Liver (tissue), 9 donors: ENCODE data around the gene ZBTB26. TPM values are rescaled to one million over a fixed set of nuclear protein-coding genes. Genes with fewer than 3 reads are reported as not detected.

ENCODE experiments used
- DNase-seq: peaks from one replicate; pipeline ENCODE4 v3.0.0-alpha.2; 2017; ENCODE audit warnings: low spot score
- H3K27ac ChIP-seq, 2 donors: one replicate each; pipeline ENCODE4 v1.7.0; 2013; ENCODE audit warnings: inconsistent platforms in 2 of 2, low read length in 2 of 2, control low read depth in 1 of 2, low read depth in 1 of 2, mild to moderate bottlenecking in 1 of 2
- H3K27me3 ChIP-seq, 4 donors: one replicate each; pipeline versions ENCODE4 v1.6.1 to v1.7.0; 2013; ENCODE audit warnings: low read length in 3 of 4, inconsistent platforms in 1 of 4, mild to moderate bottlenecking in 1 of 4, moderate library complexity in 1 of 4; ENCODE audit not compliant: control insufficient read depth in 4 of 4, insufficient read depth in 4 of 4
- H3K36me3 ChIP-seq, 4 donors: one replicate each; pipeline versions ENCODE4 v1.6.1 to v1.7.0; 2013; ENCODE audit warnings: low read length in 3 of 4, mild to moderate bottlenecking in 3 of 4, low read depth in 1 of 4, moderate library complexity in 1 of 4; ENCODE audit not compliant: control insufficient read depth in 4 of 4, insufficient read depth in 3 of 4
- H3K4me1 ChIP-seq, 4 donors: one replicate each; pipeline versions ENCODE4 v1.6.1 to v1.7.0; 2013; ENCODE audit warnings: low read length in 3 of 4, mild to moderate bottlenecking in 3 of 4, moderate library complexity in 1 of 4; ENCODE audit not compliant: control insufficient read depth in 4 of 4, insufficient read depth in 4 of 4
- H3K4me3 ChIP-seq, 3 donors: one replicate each; pipeline versions ENCODE4 v1.6.1 to v1.7.0; 2013; ENCODE audit warnings: low read length in 3 of 3, control low read depth in 1 of 3, low read depth in 1 of 3, mild to moderate bottlenecking in 1 of 3
- H3K9ac ChIP-seq, 2 donors: one replicate each; pipeline ENCODE4 v1.7.0; 2013; ENCODE audit warnings: low read length in 2 of 2, mild to moderate bottlenecking in 2 of 2, moderate library complexity in 2 of 2, control low read depth in 1 of 2, low read depth in 1 of 2
- H3K9me3 ChIP-seq, 4 donors: one replicate each; pipeline versions ENCODE4 v1.6.1 to v1.7.0; 2013; ENCODE audit warnings: low read length in 3 of 4; ENCODE audit not compliant: control insufficient read depth in 4 of 4
- EGR1 ChIP-seq, 2 donors: IDR thresholded peaks; 2 replicates each; pipeline ENCODE4 v1.6.1; 2016 to 2018; ENCODE audit warnings: antibody characterized with exemption in 2 of 2, low read depth in 2 of 2
- FOXA2 ChIP-seq: IDR thresholded peaks from 2 replicates; pipeline ENCODE4 v1.6.1; 2016; ENCODE audit warnings: antibody characterized with exemption
- GABPA ChIP-seq, 2 donors: IDR thresholded peaks in 1 of 2; conservative IDR thresholded peaks in 1 of 2; 2 replicates each; pipeline ENCODE4 v1.6.1; 2016; ENCODE audit warnings: antibody characterized with exemption in 2 of 2, mild to moderate bottlenecking in 1 of 2, moderate library complexity in 1 of 2
- HNF4A ChIP-seq, 2 donors: conservative IDR thresholded peaks; 2 replicates each; pipeline ENCODE4 v1.6.1; 2016; ENCODE audit warnings: antibody characterized with exemption in 2 of 2, mild to moderate bottlenecking in 2 of 2
- JUND ChIP-seq, 2 donors: IDR thresholded peaks; 2 replicates each; pipeline ENCODE4 v1.6.1; 2016; ENCODE audit warnings: antibody characterized with exemption in 2 of 2
- RAD21 ChIP-seq, 2 donors: IDR thresholded peaks; 2 replicates each; pipeline ENCODE4 v1.6.1; 2016; ENCODE audit warnings: antibody characterized with exemption in 2 of 2, mild to moderate bottlenecking in 2 of 2
- SP1 ChIP-seq: IDR thresholded peaks from 2 replicates; pipeline ENCODE4 v1.6.1; 2018; ENCODE audit warnings: antibody characterized with exemption, mild to moderate bottlenecking
- TAF1 ChIP-seq: conservative IDR thresholded peaks from 2 replicates; pipeline ENCODE4 v1.6.1; 2016; ENCODE audit warnings: antibody characterized with exemption, mild to moderate bottlenecking
- WGBS: extraction: QIAGEN DNeasy Blood & Tissue Kit; methylation state at CpG from one replicate; pipeline ENCODE4 v1.1.7; 2013; 5-methylcytosine and 5-hydroxymethylcytosine counted together
- polyA plus RNA-seq, 2 donors: library from polyadenylated mRNA; stranded (reverse) in 1 of 2; unstranded in 1 of 2; fragments of 200-250 nt in 1 of 2; fragments of >200 nt in 1 of 2; fragmentation: Nextera tagmentation in 1 of 2; extraction: Ambion mirVana in 1 of 2; gene quantifications; one replicate each; pipeline versions ENCODE4 v1.2.1 to v1.2.3, GENCODE V29; 2013 to 2015
- total RNA-seq, 2 donors: library from RNA; depleted of rRNA; stranded (reverse); fragments of >200 nt; gene quantifications; one replicate each; pipeline ENCODE4 v1.2.3, GENCODE V29; 2014
- TF ChIP-seq, protein P1 (sequence below): IDR thresholded peaks from 2 replicates; pipeline ENCODE4 v1.6.1; 2016; ENCODE audit warnings: antibody characterized with exemption
- TF ChIP-seq, protein P2 (sequence below): IDR thresholded peaks from 2 replicates; pipeline ENCODE4 v1.6.1; 2016; ENCODE audit warnings: antibody characterized with exemption
- TF ChIP-seq, protein P3 (sequence below): fragments of 150-350 bp; IDR thresholded peaks from 2 replicates; pipeline ENCODE4 v1.5.1; 2017; ENCODE audit warnings: improper control_type of control experiment, low read depth, low read length; ENCODE audit not compliant: missing input control
- TF ChIP-seq, protein P4 (sequence below): IDR thresholded peaks from 2 replicates; pipeline ENCODE4 v1.6.1; 2016; ENCODE audit warnings: antibody characterized with exemption, mild to moderate bottlenecking
- donor health status: healthy.
- donor health status: healthy.
- donor health status: healthy.
- donor health status: healthy.
- donor health status: healthy.

Gene ZBTB26
- total and polyA plus RNA-seq, 4 donors = 0.63 to 3.3 (median 1.3) TPM

DNA sequence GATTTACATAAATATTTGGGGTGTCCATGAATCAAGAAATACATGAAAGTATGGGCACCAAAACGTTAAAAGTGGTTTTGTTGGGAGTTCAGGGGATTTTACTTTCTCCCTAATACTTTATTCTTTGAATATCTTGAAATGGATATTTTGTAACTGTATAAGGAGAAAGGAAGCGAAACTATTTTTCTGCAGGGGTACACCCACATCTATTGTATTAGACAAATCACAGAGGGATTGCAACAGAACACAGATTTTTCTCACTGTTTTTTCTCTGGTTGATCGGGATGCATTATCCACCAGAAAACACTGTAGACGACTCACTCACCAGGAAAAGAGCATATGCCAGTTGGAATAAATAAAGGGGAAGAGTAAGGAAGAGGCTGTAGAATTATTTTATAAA, 8.3 kb upstream of the ZBTB26 start:
- no peak for DNase-seq
- H3K4me1 ChIP-seq = peaks cover 0 to 20% (median 11%) of the 10 kb centered on the region in 4 donors
- no peaks in the 10 kb centered on the region for H3K9me3 ChIP-seq
- no peak overlapping the region for H3K27ac ChIP-seq
- H3K9ac ChIP-seq = no peak overlapping the region
- no peaks in the 10 kb centered on the region for H3K27me3 ChIP-seq
- WGBS = 92% methylated on average over 4 of the region's 4 CpGs
- no peak overlapping the region for H3K4me3 ChIP-seq
- peaks cover 2 to 15% (median 7%) of the 10 kb centered on the region in 4 donors for H3K36me3 ChIP-seq
- no peak for TF ChIP-seq EGR1 (IDR thresholded peaks at IDR 0.05; ENCODE audit: low read depth in 2 of 2)
- no peak for TF ChIP-seq GABPA (IDR thresholded peaks at IDR 0.05 in 1 of 2, conservative IDR thresholded peaks at IDR 0.05 in 1 of 2)
- TF ChIP-seq, protein P1, sequence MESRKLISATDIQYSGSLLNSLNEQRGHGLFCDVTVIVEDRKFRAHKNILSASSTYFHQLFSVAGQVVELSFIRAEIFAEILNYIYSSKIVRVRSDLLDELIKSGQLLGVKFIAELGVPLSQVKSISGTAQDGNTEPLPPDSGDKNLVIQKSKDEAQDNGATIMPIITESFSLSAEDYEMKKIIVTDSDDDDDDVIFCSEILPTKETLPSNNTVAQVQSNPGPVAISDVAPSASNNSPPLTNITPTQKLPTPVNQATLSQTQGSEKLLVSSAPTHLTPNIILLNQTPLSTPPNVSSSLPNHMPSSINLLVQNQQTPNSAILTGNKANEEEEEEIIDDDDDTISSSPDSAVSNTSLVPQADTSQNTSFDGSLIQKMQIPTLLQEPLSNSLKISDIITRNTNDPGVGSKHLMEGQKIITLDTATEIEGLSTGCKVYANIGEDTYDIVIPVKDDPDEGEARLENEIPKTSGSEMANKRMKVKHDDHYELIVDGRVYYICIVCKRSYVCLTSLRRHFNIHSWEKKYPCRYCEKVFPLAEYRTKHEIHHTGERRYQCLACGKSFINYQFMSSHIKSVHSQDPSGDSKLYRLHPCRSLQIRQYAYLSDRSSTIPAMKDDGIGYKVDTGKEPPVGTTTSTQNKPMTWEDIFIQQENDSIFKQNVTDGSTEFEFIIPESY = no peak
- TF ChIP-seq FOXA2 = no peak
- TF ChIP-seq, protein P2, sequence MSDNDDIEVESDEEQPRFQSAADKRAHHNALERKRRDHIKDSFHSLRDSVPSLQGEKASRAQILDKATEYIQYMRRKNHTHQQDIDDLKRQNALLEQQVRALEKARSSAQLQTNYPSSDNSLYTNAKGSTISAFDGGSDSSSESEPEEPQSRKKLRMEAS = no peak
- no peak for TF ChIP-seq HNF4A (conservative IDR thresholded peaks at IDR 0.05)
- TF ChIP-seq RAD21 (IDR thresholded peaks at IDR 0.05) = no peak
- TF ChIP-seq SP1 = no peak
- TF ChIP-seq, protein P3, sequence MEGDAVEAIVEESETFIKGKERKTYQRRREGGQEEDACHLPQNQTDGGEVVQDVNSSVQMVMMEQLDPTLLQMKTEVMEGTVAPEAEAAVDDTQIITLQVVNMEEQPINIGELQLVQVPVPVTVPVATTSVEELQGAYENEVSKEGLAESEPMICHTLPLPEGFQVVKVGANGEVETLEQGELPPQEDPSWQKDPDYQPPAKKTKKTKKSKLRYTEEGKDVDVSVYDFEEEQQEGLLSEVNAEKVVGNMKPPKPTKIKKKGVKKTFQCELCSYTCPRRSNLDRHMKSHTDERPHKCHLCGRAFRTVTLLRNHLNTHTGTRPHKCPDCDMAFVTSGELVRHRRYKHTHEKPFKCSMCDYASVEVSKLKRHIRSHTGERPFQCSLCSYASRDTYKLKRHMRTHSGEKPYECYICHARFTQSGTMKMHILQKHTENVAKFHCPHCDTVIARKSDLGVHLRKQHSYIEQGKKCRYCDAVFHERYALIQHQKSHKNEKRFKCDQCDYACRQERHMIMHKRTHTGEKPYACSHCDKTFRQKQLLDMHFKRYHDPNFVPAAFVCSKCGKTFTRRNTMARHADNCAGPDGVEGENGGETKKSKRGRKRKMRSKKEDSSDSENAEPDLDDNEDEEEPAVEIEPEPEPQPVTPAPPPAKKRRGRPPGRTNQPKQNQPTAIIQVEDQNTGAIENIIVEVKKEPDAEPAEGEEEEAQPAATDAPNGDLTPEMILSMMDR = no peak
- TF ChIP-seq, protein P4, sequence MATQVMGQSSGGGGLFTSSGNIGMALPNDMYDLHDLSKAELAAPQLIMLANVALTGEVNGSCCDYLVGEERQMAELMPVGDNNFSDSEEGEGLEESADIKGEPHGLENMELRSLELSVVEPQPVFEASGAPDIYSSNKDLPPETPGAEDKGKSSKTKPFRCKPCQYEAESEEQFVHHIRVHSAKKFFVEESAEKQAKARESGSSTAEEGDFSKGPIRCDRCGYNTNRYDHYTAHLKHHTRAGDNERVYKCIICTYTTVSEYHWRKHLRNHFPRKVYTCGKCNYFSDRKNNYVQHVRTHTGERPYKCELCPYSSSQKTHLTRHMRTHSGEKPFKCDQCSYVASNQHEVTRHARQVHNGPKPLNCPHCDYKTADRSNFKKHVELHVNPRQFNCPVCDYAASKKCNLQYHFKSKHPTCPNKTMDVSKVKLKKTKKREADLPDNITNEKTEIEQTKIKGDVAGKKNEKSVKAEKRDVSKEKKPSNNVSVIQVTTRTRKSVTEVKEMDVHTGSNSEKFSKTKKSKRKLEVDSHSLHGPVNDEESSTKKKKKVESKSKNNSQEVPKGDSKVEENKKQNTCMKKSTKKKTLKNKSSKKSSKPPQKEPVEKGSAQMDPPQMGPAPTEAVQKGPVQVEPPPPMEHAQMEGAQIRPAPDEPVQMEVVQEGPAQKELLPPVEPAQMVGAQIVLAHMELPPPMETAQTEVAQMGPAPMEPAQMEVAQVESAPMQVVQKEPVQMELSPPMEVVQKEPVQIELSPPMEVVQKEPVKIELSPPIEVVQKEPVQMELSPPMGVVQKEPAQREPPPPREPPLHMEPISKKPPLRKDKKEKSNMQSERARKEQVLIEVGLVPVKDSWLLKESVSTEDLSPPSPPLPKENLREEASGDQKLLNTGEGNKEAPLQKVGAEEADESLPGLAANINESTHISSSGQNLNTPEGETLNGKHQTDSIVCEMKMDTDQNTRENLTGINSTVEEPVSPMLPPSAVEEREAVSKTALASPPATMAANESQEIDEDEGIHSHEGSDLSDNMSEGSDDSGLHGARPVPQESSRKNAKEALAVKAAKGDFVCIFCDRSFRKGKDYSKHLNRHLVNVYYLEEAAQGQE = no peak

DNA sequence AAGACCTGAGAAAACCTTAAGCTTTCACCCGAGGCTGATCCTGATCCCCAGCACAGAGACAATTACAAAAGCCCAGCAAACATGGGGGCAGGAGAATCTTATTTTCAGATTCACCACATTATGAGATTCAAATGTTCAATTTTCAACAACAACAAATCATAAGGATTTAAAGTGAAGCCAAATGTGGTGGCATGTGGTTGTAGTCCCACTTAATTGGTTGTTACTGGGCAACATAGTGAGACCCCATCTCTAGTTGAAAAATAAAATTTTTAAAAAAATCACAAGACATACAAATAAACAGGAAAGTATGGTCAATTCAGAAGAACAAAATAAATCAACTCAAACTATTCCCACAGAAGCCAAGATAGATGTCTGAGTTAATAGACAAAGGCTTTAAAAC, 5.6 kb upstream of the ZBTB26 start:
- H3K27me3 ChIP-seq = no peaks in the 10 kb centered on the region
- peaks cover 2 to 12% (median 7%) of the 10 kb centered on the region in 4 donors for H3K36me3 ChIP-seq
- 59% methylated on average over 1 of the region's 1 CpG for WGBS
- DNase-seq = no peak
- H3K9me3 ChIP-seq = no peaks in the 10 kb centered on the region
- H3K4me3 ChIP-seq = no peak overlapping the region
- H3K4me1 ChIP-seq = peaks cover 0 to 23% (median 15%) of the 10 kb centered on the region in 4 donors
- no peak overlapping the region for H3K27ac ChIP-seq
- TF ChIP-seq, protein P3 = no peak
- TF ChIP-seq JUND (IDR thresholded peaks at IDR 0.05) (no peak), EGR1 (IDR thresholded peaks at IDR 0.05; ENCODE audit: low read depth in 2 of 2) (no peak), TAF1 (no peak), FOXA2 (no peak)
- no peak overlapping the region for H3K9ac ChIP-seq
